Astrocyte of the cerebellum (primary cell): ENCODE data around the gene RAP1GAP.
A peak's percentile ranks its signal among the peaks of the same experiment; 100 is the strongest.

Source experiments
- DNase-seq: peaks from one replicate; pipeline ENCODE4 v3.0.0-alpha.2; 2011; ENCODE audit warnings: low read depth
- H3K4me3 ChIP-seq: 2 replicates; pipeline ENCODE4 v1.5.1; 2011; ENCODE audit warnings: mild to moderate bottlenecking, low read depth, low read length, moderate library complexity
- CTCF ChIP-seq: IDR thresholded peaks from 2 replicates; pipeline ENCODE4 v1.5.1; 2012; ENCODE audit warnings: low read length, low read depth, moderate library complexity, mild to moderate bottlenecking; ENCODE audit errors: missing control alignments
- in situ Hi-C: cut with HindIII; loops from 2 replicates; pipeline ENCODE4 v1.10.0; 2017; ENCODE audit warnings: low sequenced_read_pairs

The RAP1GAP gene

GRCh38 chr1:21669258-21670058, at the start of gene RAP1GAP:
Gene RAP1GAP, minus strand, starts transcription at chr1:21669357. Its CDS starts 49,325 bp downstream, at chr1:21620032.
- in situ Hi-C loops, result no loop called here
- no peak for TF ChIP-seq CTCF
- DNase-seq, result no peak
- H3K4me3 ChIP-seq, result peak within 1 kb of the TSS; percentile 21

- in situ Hi-C loops, result no loop called here
- DNase-seq, result no peak
- TF ChIP-seq CTCF, result no peak
- H3K4me3 ChIP-seq, result no peak overlapping the region
Measured at GRCh38 chr1:21716169-21716568, 47.0 kb upstream of the RAP1GAP start.

- no peak for TF ChIP-seq CTCF
- no peak for DNase-seq
- in situ Hi-C loops, result no loop called here
- H3K4me3 ChIP-seq, result no peak overlapping the region
Measured at GRCh38 chr1:21707891-21708290, 38.7 kb upstream of the RAP1GAP start.

GRCh38 chr1:21707086-21707840, 38.1 kb upstream of the RAP1GAP start:
- TF ChIP-seq CTCF, result no peak
- in situ Hi-C loops, result no loop called here
- no peak overlapping the region for H3K4me3 ChIP-seq
- no peak for DNase-seq

- in situ Hi-C loops, result no loop called here
- TF ChIP-seq CTCF, result no peak
- H3K4me3 ChIP-seq, result no peak overlapping the region
- DNase-seq, result no peak
Measured at GRCh38 chr1:21706151-21706835, 37.1 kb upstream of the RAP1GAP start.

GRCh38 chr1:21705303-21705980, 36.3 kb upstream of the RAP1GAP start:
- no peak overlapping the region for H3K4me3 ChIP-seq
- TF ChIP-seq CTCF, result no peak
- no peak for DNase-seq
- in situ Hi-C loops, result no loop called here
